Body of pancreas (tissue), 4 donors: ENCODE data around the gene EDAR. TPM values are rescaled to one million over a fixed set of nuclear protein-coding genes. Genes with fewer than 3 reads are reported as not detected.

ENCODE experiments used
- ATAC-seq: fragments of 150-250 bp; one replicate; pipeline ENCODE4 v1.9.1; 2016
- DNase-seq, 4 donors: peaks; one replicate each; pipeline ENCODE4 v3.0.0-alpha.2; 2019
- H3K27ac ChIP-seq, 4 donors: fragments of 200-600 bp; sonication (generic); 1 replicate in 3 of 4; 2 replicates in 1 of 4; pipeline versions ENCODE4 v1.5.1 to v1.6.1; 2016 to 2019; ENCODE audit warnings: mild to moderate bottlenecking in 1 of 4, mixed read lengths in 1 of 4, moderate library complexity in 1 of 4
- H3K27me3 ChIP-seq, 2 donors: fragments of 200-600 bp; sonication (generic); one replicate each; pipeline ENCODE4 v1.6.0; 2016; ENCODE audit warnings: mild to moderate bottlenecking in 1 of 2
- H3K36me3 ChIP-seq, 2 donors: fragments of 200-600 bp; sonication (generic); replicated peaks in 1 of 2; 2 replicates each; pipeline ENCODE4 v1.5.1; 2016; ENCODE audit warnings: low read depth in 2 of 2; ENCODE audit not compliant: insufficient read depth in 1 of 2
- H3K4me1 ChIP-seq: fragments of 200-600 bp; sonication (generic); one replicate; pipeline ENCODE4 v1.6.0; 2016
- H3K4me3 ChIP-seq, 2 donors: fragments of 200-600 bp; sonication (generic); 1 replicate in 1 of 2; 2 replicates in 1 of 2; pipeline ENCODE4 v1.5.1; 2016 to 2019
- H3K9me3 ChIP-seq, 3 donors: fragments of 200-600 bp; sonication (generic); 1 replicate in 2 of 3; 2 replicates in 1 of 3; pipeline ENCODE4 v1.5.1; 2016
- CTCF ChIP-seq, 7 experiments: fragments of 450-650 bp in 4 of 7; fragments of 200-600 bp in 3 of 7; sonication (generic) in 3 of 7; IDR thresholded peaks; one replicate each; pipeline ENCODE4 v1.5.1; 2016 to 2019; ENCODE audit warnings: antibody characterized with exemption in 7 of 7
- POLR2A ChIP-seq, 3 donors: fragments of 450-650 bp; IDR thresholded peaks; one replicate each; pipeline ENCODE4 v1.6.1; 2016; ENCODE audit warnings: antibody characterized with exemption in 3 of 3, mild to moderate bottlenecking in 2 of 3
- WGBS, 2 donors: methylation state at CpG; one replicate each; pipeline ENCODE4 v1.1.5; 2017; 5-methylcytosine and 5-hydroxymethylcytosine counted together
- intact Hi-C: fragments of 100-400 bp; cut with DNase I; formaldehyde crosslinking; loops from one replicate; pipeline ENCODE4 v1.15.1; 2023
- total RNA-seq, 2 donors: library from RNA; depleted of rRNA; stranded (reverse); fragments of >200 nt; gene quantifications; one replicate each; pipeline ENCODE4 v1.1.0, GENCODE V29; 2016

Gene EDAR
- total RNA-seq, 2 donors from 2014 or later: not detected

DNA sequence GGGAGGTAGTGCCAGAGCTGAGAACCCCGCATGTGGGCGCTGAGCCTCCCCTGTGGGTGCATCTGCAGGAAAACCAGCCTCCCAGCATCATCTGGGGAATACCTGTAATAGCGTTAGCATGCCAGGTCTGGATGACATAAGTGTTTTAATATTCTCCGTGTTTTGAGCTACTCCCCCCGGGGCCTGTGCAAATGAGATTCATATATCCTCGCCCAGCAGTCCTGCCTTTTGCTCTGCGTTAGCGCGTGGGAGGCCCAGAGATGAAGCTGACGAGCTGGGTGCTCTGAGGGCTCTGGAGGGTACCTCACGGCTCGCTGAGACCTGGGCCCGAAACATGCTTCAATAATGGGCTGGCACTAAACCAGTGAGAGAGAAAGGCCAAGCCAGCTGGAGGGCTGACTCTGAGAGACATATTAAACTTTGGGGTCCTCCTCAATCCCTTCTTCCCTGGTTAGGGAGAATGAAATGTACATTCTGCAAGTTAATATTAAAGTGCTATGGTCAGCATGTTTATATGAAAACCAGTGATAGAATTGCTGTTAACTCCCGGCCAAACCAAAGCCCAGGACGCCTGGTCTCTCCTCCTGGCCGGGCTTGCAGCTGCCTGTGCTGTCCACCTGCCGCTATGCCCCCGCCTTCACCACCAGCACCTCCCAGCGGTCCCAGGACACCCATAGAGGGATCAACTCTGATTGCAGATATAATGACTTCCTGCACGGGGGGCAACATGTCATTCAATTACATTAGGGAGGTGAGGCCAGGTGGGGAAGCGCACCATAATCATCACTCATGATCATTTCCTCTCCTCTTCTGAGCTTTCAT is 77.0 kb downstream of the EDAR start:
- TF ChIP-seq POLR2A (IDR thresholded peaks at IDR 0.05) (no peak), CTCF (IDR thresholded peaks at IDR 0.05) (no peak)
- Histone ChIP-seq H3K27ac (no peak overlapping the region), H3K4me3 (no peak overlapping the region), H3K9me3 (no peaks in the 10 kb centered on the region), H3K27me3 (no peaks in the 10 kb centered on the region), H3K36me3 (no peaks in the 10 kb centered on the region), H3K4me1 (no peaks in the 10 kb centered on the region)
- DNase-seq: no peak
- intact Hi-C loops: no loop called here
- 70 to 74% methylated on average over 20 to 21 of the region's 21 CpGs for WGBS, 2 donors
- ATAC-seq: no peak

GRCh38 chr2:108911401-108911800 is 77.6 kb downstream of the EDAR start:
- Histone ChIP-seq H3K4me3 (no peak overlapping the region), H3K4me1 (no peaks in the 10 kb centered on the region), H3K27me3 (no peaks in the 10 kb centered on the region), H3K9me3 (no peaks in the 10 kb centered on the region), H3K27ac (no peak overlapping the region), H3K36me3 (no peaks in the 10 kb centered on the region)
- TF ChIP-seq CTCF (IDR thresholded peaks at IDR 0.05): no peak
- TF ChIP-seq POLR2A (IDR thresholded peaks at IDR 0.05): no peak
- intact Hi-C loops: no loop called here
- 53 to 68% methylated on average over 5 of the region's 5 CpGs for whole genome bisulfite sequencing, 2 donors
- ATAC-seq (no peak), DNase-seq (no peak)

DNA sequence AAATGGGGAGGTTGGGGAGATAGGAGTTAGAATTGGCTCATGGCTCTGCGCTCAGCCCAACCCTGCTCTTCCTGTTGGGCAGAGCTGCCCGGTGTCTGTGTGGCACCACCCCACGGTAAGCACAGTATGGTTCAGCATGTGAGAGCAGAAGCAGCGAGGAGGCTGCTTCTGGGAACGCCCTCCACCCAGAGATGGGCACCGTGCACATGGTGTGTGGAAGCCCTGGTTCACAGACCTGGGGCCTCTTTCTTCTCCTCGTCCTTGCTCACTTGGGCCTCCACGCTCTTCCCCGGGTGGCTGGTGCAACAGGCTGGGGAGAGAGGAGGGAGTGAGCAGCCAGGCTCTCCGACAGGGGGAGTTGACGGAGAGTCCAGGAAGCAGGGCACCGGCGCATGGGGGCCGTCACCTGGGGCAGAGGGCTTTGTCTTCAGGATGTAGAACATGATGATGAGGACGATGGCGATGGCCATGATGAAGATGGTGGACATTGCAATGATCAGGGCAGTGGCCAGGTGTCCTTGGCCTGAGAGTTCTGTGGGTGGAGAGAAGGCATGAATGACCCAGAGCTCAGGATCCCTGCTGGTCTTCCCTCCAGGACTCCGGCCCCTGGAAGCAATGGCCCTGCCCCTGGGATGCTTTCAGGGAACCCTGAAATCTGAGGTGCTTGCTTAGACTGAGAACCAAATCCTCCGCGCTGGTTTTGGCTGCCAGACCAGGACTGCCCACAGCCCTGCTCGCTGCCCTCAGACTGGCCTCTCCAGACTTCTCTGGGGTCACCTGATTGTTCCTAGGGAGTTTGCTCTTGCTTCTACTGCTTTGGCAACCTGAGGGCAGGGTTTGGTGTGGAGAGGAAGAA is 78.3 kb downstream of the EDAR start:
- 78 to 83% methylated on average over 11 to 20 of the region's 20 CpGs for WGBS, 2 donors
- H3K9me3 ChIP-seq: no peaks in the 10 kb centered on the region
- H3K36me3 ChIP-seq: no peaks in the 10 kb centered on the region
- H3K27ac ChIP-seq: no peak overlapping the region
- ATAC-seq (no peak), DNase-seq (no peak)
- no peaks in the 10 kb centered on the region for H3K4me1 ChIP-seq
- TF ChIP-seq CTCF (IDR thresholded peaks at IDR 0.05) (no peak), POLR2A (IDR thresholded peaks at IDR 0.05) (no peak)
- H3K27me3 ChIP-seq: no peaks in the 10 kb centered on the region
- intact Hi-C loops: no loop called here
- no peak overlapping the region for H3K4me3 ChIP-seq

GRCh38 chr2:108910011-108910431 is 79.0 kb downstream of the EDAR start:
- no peaks in the 10 kb centered on the region for H3K36me3 ChIP-seq
- 76 to 77% methylated on average over 12 of the region's 12 CpGs for WGBS, 2 donors
- no peaks in the 10 kb centered on the region for H3K27me3 ChIP-seq
- DNase-seq (no peak), ATAC-seq (no peak)
- H3K27ac ChIP-seq: no peak overlapping the region
- no peaks in the 10 kb centered on the region for H3K4me1 ChIP-seq
- no peak for TF ChIP-seq CTCF (IDR thresholded peaks at IDR 0.05)
- TF ChIP-seq POLR2A (IDR thresholded peaks at IDR 0.05): no peak
- no peaks in the 10 kb centered on the region for H3K9me3 ChIP-seq
- intact Hi-C loops: no loop called here
- H3K4me3 ChIP-seq: no peak overlapping the region
